NCI-H1092 (cell line): ENCODE data around the gene CDC27.
"Not testable (repeated sequence)": the region's sequence is repeated elsewhere in the genome, so short reads cannot be mapped to it uniquely, and the experiment has no call there.

Experiments
- DNase-seq: peaks from one replicate; lab custom pipeline; 2025; lab: John Stamatoyannopoulos, UW

The CDC27 gene

DNA sequence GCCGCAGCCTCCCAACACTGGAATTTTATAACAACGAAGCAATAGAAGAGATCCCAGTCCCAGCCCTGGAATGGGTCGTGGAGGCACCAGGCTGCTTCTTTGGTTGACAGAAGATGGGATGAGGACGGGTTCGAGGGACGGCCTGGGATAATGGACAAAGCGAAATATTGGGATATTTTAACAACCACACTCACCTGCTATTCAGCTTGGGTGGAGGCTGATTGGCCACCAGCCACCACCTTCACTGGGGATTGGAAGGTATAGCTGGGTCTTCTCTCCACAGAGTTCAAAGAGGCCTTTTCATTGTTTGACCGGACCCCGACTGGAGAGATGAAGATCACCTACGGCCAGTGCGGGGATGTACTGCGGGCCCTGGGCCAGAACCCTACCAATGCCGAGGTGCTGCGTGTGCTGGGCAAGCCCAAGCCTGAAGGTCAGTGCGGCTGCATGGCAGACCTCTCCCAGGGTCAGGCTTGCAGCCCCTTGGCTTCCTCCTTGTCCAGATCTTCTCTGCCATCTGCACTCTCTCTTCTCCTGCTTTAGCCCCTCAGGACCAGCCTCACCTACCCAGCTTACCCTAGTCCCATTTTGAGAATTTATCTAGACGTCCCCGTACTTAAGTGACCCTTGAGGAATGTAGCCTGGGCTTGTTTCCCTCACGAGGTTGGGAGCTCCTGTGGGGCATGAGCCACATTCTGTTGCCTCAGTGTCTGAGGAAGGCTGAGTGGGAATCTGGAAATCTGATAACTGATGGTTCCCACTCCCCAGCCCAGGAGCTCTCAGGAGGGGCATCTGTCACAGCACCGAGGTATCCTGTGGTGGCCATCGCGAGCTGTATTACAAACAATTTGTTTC is 30.8 kb upstream of the CDC27 start:
- no peak for DNase-seq

DNA sequence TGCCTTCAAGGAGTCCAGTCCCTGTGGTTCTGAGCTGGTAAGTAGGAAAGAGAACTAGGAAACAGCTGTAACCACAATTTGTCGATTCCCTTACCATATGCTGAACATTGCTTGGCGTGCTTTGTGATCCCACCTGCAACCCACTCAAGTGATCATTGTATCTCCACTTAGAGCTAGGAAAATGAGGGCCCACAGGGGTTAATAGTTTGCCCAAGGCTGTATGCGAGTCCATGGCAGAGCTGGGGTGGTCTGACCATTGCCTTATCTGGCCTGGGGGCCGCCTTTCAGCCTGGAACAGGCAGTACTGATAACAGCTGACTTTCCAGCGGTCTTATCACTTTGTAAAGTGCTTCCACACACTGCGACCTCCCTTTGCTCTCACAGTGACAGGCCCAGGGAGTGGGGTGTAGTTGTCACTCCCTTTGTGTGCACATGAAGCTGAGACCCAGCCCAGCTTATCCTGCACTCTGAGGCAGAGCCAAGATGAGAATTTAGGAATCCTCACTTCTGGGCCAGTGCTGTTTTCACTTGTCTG is 29.9 kb upstream of the CDC27 start:
- no peak for DNase-seq

DNA sequence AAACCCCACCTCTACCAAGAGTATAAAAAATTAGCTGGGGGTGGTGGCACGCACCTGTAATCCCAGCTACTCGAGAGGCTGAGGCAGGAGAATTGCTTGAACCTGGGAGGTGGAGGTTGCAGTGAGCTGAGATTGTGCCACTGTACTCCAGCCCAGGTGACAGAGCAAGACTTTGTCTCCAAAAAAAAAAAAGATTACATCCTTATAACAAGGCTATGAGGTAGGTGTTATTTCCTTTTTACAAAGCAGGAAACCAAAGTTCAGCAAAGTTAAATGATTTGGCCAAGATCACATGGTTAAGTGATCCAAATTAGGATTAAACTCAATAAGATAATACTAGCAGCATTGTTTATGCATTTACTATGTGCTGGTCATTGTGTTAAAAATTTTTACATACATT is 28.2 kb upstream of the CDC27 start:
- not testable (repeated sequence) for DNase-seq

DNA sequence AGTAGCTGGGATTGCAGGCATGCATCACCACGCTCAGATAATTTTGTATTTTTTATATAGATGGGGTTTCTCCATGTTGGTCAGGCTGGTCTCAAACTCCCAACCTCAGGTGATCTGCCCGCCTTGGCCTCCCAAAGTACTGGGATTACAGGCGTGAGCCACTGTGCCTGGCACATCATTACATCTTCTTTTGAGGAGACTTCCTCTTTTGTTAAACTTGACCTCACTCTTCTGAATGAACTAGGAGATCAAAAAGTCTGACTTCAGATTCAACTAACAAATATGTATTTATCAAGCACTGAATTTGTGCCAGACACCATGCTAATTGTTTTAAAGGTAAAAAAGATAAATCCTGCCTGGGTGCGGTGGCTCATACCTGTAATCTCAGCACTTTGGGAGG is 27.7 kb upstream of the CDC27 start:
- not testable (repeated sequence) for DNase-seq

DNA sequence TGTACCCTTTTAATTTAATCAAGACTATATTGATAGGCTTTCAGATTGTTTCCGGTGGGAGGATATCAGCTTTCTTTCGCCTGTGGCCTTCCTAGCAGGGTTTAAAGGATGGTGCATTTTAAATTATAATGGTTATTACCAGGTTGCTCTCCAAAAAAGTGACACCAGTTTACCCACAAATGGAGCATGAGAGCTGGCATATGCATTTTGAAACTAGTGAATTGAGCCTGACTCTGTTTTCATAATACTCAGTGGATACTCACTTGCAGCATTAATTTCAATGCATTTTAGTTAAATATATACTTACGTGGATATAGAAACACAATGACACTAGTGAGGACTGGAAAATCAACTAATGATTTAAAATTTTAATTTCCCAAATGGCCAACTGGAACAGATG is 25.8 kb upstream of the CDC27 start:
- no peak for DNase-seq

DNA sequence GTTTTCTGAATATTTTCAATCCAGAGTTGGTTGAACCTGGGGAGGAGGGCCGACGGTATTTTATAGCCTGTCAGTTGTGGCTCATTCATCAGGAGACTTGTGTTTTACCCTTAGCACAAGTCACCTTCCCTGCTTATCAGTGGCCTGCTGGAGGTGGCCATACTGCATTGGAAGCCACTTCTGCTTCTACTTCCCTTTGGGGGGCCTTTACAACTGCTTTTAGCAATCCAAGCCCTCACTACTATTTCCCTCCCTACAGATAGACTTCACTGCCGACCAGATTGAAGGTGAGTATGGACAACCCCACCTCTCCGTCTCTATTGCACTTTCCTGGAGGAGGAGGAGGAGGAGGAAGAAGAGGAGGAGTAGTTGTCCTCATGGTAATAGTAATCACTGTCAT is 24.4 kb upstream of the CDC27 start:
- DNase-seq: no peak

DNA sequence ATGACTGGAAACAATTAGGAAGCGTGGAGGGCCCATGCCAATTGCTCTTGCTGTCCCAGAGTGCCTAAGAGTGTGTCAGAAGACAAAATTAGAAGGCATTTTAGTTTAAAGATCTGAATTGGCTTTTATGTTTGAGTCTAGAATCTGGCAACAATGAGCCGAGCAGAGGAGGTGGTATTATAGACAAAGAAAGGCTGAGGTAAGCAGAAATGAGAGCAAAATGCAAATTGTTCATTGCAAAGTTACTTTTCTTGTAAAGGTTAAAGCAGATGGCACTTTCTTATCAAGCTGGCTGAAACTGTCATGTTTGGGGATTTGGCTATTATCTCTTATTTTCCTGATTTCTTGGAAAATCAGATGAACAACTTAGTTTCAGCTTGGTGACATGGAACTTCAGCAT is 23.4 kb upstream of the CDC27 start:
- DNase-seq: no peak

DNA sequence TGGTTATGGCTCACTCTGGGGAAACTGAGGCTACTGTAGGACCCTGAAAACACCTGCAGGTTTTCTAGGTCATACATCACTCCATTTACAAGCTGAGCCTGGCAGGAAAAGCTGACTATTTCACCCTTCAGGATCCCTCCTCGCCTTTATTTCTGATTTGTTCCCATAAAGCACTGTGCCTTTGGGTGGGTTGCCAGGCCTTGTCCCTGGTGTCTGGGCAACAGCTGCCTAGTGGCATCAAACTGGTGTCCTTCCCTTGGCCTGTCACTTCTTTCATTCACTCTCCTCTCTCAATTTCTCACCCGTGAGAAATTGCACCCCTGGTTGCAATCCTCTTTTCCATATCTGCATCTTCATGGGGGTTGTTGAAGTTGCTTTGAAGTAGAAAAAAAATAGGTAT is 21.7 kb upstream of the CDC27 start:
- DNase-seq: no peak

DNA sequence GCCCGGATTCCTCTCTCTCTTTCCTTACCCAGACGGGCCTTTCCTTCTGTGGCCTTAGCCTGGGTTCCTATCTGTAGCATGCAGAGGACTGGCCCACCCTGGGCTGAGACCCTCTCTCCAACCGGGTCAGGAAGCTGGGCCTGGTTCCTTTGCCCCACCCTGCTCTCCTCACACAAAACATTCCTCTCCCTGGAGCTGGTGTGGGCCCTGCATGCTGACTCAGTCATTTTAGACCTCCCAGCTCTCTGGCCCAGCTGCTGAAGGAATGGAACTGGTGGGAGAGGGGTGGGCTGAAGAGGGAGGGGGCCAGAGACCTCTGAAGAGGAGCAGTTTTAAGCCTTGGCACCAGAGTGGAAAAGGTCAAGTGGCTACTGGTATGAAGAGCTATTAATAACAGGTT is 21.0 kb upstream of the CDC27 start:
- DNase-seq: no peak

DNA sequence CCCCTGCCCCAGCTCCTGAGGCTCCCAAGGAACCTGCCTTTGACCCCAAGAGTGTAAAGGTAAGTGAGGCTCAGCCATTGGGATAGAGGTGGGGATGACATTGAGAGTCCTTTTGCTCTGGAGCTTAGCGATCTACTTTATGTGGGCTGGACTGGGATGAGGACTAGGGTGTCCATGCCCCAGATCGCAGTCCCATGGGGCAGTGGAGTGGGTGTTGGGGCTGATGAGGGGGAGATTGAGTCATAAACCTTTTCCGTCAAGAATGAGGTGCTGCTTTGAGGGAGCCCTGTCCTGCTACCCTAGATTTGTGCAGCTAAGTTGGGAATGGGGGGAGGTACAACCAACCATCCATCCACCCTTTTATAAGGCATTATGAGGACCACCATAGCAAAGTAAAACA is 20.4 kb upstream of the CDC27 start:
- DNase-seq: no peak

DNA sequence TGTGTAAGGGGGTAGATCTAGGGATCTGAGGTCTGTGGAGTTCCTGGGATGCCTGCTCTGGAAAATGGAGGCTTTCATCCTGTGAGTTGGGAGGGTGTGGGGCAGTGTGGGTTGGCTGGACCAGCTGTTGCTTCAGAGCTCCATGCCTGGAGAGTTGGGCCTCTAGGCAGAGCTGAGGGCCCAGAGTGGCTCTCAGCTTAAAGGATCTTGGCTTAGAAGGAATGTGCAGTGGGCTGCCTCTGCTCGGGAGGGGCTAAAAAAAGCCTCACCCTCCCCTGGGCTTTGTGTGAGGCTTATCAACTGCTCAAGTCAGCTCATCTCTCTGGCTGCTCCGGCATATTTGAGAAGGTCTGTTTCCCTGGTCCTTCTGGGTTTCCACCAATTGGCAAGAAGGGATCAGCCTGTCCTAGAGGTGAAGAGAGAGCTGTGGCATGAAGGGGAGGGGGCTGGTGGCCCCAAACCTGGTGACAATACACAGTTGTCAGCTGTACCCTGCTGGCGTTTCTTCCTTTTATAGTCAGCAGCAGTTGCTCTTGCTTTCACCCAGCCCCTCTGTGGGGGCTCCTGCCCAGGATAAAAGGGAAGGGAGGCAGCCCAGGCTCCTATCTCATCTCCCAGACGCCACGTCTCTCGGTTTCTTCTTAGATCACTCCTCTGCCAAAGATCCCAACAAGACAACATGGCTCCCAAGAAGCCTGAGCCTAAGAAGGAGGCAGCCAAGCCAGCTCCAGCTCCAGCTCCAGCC is 19.8 kb upstream of the CDC27 start, which contains the start of gene MYL4:
TSS of gene MYL4 (plus strand) at position 605 of the 745 bp plus-strand sequence. CDS start at position 680, 75 bp downstream.
- DNase-seq: no peak

DNA sequence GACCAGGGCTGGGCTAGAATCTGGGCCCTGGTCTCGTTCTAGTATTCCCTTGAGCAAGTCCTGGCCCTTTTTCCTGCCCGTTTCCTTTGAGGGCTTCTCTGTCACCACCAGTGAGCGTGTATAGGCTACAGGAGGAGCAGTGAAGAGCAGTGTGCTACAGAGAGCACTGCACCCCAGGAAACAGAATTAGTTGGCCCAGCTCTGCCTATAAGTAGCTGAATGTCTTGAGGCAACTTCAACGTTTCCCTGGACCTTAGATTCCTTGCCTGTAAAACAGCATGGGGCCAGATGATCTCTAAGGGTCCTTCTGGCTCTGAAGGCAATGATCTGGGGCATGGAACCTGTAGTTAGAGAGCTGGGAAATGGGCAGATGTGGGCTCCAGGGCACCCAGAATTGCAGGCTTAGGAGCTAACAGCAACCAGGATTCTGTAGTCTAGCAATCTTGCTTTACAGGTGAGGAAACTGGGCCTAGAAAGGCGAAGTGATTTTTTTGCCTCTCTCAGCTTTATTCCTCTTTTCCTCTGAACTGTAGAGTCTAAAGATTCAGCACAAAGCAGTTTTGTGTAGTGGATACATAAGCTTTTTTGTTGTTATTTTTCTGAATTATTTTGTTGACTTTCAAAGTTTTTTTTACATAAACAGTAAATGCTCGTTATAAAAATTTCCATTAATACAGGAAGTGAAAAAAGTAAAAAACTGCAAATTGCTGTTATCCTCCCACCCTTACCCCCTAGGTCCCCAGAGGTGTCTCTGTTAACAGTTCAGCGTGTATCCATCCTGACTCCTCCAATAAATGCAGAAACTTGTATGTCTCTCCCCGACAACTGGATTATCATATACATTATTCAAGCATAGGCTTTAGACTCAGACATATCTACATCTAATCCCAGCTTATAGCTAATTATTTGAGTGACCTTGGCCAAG is 18.3 kb upstream of the CDC27 start:
- DNase-seq: no peak

DNA sequence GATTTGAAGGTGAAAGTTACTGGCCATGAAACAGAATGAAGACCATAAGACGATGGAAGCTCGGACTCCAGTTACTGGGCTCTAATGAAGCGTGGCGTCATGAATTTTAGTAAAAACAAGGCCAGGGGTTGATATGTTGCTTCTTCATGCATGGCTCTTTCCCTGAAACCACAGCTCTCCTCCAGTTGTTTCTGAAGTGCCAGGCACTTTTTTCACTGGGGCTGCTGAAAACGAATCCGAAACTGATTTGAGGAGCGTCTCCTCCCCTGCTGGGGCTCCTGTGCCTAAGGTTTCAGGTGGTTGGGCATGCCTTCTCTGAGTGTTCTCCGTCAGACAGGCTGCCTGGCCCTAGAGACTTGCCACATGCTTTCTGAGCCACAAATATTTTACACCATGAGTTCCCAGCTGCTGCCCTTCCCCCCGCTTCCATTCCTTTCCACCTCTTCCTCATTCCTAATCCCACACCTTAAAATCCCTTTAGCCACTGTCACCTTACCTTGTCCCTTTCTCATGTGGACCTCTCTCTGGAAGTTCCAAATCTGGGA is 16.4 kb upstream of the CDC27 start:
- DNase-seq: no peak

DNA sequence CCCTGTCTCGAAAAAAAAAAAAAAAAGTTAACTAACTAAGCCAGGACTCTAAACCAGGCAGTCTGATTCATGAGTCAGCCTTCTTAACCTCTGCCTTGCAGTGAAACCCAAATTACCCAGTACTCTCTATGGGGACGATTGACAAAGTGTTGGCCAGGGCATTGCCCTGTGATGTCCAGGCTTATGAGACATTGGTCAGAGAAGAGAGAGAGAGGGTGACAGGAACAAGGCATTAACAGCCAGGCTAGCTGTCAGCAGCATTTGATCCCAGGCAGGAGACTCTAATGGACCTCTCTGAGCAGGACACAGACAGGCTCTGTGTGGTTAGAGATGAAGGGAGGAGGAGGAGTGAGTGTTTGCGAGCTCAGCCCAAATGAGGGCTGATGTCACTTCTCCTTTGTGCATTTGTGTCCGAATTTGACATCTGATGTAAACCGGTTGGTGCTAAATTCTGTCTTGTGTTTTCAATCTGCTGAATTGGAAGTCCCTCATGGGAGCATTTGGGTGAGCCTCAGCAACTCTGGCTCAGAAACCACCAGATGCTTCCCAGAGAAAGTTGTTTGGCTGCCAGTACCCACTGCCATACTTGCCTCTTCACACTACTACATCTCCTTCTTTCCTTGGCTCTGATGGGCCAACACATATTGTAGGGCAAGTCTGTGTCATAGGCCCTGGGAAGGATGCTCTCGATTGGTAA is 15.8 kb upstream of the CDC27 start:
- DNase-seq: no peak

DNA sequence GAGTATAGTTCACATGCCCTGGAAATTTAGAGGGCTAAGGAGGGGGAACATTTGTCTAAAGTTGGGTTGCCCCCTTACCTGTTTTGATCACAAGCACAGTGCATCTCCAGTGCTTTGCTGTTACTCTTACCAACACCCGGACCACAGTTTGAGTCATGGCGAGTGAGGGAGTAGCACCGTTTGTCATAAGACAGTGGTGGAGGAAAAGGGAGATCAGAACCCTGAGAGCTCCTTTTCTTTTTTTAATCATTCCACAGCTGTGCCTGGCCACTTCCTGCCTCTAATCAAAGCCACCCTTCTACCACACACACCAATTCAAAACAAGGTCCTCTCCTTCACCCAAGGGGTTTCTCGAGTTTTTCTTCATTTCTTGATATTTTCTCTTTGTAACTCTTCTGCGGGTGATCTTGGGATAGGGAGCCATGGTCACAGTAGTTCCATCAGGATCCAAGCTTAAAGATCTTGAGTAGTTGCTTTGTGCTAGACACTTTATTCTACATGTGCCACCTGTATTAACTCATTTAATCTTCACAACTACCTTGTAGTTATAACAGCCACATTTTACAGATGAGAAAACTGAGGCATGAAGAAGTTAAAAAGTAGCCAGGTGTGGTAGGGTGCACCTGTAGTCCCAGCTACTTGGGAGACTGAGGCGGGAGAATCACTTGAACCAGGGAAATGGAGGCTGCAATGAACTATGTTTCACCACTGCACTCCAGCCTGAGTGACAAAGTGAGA is 15.1 kb upstream of the CDC27 start:
- no peak for DNase-seq

DNA sequence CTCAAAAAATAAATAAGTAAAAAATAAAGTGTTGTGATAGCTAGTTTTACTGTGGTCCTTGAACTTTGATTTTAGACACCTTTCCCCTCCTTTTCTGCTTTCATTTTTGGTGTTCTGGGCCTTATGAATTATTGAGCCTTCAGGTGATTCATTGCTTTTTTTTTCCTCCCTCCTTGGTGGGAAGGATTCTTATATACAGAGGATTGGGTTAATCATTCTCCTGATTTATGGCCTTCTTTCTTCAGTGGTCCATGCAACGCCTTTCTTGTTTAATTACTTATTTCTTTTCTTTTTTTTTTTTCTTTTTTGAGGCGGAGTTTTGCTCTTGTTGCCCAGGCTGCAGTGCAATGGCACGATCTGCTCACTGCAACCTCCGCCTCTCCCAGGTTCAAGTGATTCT is 12.1 kb upstream of the CDC27 start:
- DNase-seq: no peak

DNA sequence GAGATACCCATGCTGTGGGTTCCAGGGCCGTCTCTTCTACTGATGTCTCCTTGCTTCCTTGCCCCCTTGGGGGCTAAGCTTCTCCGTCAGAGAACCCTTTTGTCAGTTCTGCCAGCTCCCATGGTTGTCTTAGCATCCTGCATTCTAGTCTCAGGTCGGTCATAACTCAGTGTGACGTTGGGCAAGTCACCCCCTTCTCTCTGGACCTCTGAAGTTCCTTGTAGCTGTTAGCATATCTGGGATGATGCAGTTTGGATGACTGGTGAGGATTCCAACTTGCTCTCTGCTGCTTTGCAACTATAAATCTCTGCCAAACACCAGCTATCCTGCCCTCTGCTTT is 11.2 kb upstream of the CDC27 start:
- no peak for DNase-seq

DNA sequence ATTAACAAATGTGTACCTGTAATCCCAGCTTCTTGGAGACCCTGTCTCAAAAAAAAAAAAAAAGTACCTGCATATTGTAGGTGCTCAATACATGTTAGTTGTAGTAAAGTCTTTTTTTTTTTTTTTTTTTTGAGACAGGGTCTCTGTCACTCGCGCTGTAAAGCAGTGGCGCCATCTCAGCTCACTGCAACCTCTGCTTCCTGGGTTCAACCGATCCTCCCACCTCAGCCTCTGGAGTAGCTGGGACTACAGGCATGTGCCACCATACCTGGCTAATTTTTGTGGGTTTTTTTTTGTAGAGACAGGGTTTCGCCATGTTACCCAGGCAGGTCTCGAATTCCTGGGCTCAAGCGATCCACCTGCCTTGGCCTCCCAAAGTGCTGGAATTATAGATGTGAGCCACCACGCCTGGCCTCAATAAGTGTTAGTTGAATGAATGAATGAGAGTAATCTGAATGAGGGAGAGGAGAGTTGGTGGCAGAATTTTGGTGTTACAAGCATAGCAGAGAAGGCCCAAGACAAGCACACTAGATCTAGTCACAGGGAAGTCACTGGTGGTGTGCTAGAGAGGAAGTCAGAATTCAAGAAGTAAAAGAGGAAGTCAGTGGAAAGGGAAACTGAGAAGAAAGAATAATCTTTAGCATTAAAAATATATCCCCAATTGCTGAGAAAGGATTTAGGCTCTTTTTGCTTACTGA is 10.7 kb upstream of the CDC27 start:
- no peak for DNase-seq

DNA sequence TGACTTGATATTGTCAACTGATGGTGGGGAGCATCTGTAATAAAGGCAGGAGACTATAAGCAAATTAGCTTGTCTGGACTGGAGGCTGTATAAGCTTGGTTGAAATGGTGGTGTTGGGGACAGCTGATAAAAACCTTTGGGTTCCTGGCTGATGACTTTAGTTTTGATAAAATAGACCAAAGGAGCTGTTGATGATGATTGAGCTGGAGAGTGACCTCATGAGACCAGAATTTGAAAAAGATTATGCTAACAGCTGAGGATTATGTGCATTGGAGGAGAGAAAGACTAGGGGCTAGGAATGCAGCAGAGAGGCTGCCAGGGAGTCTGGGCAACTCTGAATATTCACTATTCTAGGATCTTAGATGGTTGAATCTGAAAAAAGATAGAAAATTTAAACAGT is 8.7 kb upstream of the CDC27 start:
- DNase-seq: no peak

DNA sequence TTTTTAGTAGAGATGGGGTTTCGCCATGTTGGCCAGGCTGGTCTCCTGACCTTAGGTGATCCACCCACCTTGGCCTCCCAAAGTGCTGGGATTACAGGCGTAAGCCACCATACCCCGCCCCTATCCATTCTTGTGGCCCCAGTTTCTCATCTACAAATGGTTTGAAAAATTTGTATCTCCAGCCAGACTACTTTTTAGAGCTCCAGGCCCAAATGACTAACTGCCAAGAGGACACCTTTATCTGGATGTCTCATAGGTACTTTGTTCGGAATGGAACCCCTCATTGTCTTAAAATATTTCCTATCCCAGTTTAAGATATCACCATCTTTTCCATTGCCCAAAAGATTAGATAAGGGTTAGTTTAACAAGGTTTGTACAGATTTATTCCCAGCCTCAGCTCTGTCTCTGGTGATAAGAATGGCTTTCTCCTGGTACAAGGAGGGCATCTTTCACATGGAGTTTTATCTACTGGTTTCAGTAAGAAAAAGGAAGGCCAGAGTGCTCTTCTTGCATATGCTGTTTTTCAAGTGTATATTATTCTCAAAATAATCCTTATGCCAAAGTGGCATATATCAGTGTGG is 4.9 kb upstream of the CDC27 start:
- no peak for DNase-seq
